ENCODE measurements around the gene IFNK.

The IFNK gene

DNA sequence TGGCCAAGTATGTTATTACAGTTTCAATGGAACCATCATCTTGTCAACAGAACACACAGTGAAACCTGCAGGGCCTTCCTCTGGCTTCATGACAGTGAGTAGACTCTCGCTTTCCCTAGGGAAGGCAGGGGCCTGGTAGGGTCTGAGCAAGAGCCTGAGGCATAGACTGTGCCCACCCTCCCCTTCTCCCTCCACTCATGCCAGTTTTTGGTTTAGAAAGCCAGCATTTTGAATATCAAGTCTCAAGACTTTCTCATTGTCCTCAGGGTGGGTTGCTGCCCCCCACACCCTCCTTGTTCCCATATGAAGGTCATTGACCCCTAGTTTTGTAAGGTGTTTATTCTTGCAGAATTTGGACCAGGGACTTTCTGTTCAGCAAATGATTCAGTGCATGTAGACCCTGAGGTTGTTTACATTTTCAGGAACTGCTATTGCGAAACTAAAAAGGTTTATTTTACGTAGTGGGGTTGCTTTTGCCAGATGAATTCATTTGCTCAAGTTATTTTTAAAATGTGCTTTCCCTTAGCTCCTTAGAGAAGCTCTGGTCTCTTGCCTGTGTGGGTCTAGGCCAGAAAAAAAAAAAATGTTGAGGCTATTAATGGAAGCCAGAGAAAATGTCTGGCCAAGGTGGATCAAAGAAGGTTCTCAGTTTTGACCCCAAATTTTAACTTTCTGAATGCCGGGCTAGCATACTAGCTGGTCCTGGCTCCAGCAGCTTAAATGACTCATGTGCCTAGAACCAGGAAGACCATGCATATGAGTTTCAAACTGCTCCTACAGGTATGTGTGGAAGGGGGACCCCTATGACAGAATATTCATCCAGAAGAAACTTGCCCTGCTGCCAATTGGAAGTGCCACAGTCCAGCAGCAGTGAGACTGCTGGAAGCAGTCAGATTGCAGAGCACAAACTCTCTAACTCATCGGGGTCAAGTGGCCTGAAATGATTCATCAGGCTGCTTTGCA lies 15.7 kb downstream of the IFNK start:
- DNase-seq: no peak

DNA sequence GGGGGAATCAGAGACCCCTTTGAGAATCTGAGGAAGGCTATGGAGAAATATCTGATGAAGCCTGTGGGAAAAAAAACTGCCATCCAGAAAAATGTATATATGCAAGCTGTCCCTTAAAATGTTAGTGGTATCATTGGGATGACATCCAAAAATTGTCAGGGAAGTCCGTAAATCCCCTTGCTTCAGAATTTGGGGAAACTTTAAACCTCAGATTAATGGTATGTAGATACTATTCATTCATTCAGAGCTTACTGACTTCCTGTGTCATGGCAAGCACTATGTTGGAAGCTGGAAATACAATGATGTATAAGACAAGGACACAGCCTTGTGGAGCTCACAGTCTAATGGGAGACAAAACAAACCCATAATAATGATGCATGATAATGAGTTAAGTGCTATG lies 16.4 kb downstream of the IFNK start:
- DNase-seq: no peak

DNA sequence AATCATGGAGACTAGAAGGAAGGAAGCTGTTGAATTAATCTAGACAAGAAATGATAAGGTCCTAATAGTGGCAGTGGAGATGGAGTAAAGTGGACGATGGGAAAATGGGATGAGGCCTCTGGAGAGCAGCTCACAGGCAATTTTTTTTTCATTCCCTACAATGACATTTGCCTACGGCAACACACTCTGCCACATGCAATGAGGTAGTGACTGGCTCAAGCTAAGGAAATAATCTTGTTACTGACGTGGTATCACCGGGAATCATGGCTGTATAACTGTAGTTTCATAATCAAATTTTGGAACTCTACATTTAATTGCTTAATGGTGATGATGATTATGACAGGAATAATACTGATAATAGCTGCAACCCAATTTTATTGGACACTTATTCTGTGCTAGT lies 17.6 kb downstream of the IFNK start:
- DNase-seq: no peak

DNA sequence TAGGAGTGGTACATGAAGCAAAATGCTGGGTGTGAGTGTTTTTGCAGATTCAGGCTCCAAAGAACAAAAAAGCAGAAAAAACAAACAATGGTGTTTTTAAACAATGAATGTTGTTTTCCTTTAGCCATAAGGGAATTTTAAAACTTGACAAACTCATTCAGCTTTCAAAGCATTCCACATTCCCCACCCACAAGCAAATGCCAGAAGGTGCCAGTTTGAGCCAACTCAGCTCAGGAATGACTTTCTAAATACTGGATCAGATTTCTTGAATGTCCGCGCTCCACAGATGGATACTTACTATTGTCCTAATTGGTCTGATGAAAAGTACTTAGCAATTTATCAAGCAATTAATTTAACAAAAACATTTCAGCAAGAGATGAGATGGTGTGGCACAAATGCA lies 18.4 kb downstream of the IFNK start:
- no peak for DNase-seq

DNA sequence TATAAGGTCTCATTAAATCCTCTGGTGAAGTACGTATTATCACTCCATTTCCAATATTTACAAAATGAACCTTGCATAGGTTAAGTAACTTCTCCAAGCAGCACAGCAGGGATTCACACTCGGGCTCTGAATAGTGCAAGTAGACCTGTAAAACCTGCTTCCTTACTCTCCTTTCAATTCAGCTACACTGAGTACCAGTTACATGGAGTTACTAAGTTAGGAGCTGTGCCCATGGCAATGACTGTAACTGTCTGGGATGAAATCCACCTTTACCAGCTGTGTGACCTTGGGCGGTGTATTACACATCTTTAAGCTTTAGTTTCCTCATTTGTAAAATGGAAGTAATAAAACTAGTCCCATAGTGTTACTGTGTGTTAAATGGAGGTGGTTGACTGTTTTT lies 21.4 kb downstream of the IFNK start:
- DNase-seq: no peak

DNA sequence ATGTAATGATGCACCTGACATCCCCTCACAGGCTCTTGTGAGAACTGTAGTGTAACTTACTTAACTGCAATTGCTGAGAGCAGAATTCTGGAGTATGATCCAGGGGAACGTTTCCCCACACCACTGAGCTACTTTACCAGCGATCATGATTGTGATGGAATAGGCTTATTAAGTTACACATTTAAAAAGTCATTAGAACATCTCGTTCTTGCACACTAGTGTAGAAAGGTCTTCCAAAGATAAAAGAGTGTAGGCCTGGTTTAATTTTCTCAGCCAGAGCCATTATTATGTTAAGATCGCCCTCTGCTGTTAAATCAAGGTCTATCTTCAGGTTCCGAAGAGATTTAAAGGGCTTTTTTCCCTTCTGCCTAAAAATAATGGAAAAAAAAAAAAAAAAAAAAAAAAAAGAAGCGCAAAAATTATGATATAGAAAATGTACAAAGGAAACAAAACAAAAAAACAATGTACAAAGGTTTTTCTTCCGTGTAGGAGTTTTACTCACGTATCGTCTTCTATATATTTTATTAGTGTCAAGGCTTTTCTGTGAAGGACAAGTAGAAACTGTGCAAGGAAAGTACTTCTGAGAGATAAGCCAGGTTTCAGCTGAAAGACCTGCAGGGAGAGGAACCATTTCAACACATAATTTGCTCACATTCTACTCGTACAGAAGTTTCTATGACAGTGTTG lies 24.1 kb downstream of the IFNK start:
- peak; percentile 31 for DNase-seq

DNA sequence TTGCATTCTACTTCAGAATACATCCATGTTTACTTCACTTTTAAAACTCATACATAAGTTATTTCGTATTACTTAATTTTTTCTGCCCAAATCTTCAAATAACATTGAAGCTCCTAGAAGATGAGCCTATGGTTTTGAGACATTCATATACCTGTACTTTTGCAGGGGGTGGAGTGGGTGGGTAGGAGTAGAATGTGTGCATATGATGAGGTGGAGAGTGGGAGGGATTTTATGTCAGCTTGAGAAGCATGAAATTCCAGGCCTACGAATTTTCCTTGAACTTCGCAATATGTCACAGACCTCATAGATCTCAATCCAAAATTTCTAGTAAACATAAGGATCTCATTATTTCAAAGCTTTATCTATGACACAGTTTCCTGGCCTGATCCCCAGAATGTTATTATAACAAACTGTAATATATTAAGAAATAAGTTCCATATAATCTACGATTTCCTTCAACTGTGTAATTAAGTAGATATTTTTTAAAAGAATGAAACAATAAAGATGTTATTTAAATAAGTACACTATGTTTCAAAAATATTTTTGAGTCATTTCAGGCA lies 25.2 kb downstream of the IFNK start:
- no peak for DNase-seq

DNA sequence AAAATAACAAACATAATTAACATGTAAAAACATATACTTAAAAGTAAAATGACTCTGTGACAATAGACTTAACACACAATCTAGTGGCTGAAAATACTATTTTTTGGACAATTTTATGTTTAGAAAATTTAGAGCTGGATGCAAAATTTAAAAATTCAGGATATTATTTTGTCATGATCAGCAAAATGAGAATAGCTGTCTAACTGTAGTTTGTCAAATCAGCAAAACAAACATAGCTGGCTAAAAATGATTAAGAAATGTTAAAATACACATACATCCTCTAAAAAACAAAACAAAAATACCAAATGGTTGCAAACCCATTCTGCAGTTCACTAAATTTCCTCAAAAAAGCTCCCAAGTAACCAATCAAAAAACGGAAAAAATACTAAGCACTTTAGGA lies 30.6 kb downstream of the IFNK start:
- no peak for DNase-seq

DNA sequence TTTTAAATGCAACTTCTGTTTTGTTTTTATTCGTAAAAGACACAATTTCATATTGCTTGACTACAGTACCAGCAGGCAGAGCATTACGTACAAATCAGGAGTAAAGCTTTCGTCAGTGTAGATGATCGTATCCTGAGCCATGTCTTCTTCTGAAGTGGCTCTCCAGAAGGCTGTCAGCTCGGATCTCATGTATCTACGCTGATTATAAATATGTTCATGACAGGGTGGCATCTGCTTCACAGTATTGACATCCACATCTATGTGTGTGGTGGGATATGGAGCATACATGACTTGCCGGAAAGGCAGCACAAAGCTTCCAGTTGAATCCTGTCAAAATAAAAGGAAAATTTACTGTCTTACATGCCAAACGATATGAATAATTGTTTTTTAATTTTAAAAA lies 32.4 kb downstream of the IFNK start:
- DNase-seq: no peak

DNA sequence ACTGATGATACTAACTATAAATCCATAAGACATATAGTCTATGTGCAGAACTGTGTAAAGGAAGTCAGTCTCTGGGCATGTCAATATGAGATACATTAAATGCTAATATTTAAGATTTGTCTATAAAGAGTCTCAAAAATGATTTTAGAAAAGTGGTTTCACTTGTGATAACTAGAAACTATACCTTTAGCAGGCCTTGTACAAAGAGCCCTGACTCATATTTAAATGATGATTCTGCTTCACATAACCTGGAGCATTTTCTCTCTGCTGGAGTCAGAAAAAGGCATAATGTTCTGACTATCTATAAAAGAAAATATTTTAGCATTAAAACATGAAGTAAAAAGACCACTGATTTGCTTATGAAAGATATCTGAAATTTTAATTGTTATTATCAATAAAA lies 34.2 kb downstream of the IFNK start:
- DNase-seq: no peak

DNA sequence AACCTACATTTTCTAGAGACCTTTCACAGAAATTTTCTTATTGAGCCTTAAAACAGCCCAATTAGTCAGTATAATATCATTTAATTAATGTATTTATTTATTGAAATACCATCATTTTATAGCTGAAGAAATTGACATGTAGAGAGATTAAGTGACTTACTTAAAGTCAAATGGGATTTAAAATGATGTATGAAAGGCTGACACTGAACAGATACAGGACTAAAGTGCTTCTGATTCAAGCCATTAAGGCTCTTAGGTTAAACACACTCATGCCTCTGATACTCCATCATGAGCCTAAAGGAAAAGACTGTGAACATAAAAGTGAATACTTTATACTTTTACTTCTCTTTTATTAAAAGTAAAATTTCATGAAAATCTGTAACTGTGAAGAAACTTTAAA lies 36.4 kb downstream of the IFNK start:
- no peak for DNase-seq

DNA sequence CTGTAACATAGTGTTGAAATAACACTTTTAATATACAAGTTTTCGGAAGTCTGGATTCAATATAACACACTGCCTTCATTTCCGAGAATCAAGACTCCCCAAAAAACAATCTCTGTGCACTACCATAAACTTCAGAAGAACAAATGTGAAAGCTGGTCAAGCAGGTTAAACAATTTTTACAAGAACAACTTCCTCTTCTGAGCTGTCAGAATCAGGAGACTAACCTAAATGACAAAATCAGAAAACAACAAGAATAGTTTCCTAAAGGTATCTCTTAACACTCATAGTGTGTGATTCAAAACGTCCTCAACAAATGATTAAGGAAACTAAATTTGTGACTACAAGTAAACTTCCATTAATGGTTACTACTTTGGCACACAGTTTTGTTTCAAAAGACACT lies 37.6 kb downstream of the IFNK start:
- DNase-seq: no peak

DNA sequence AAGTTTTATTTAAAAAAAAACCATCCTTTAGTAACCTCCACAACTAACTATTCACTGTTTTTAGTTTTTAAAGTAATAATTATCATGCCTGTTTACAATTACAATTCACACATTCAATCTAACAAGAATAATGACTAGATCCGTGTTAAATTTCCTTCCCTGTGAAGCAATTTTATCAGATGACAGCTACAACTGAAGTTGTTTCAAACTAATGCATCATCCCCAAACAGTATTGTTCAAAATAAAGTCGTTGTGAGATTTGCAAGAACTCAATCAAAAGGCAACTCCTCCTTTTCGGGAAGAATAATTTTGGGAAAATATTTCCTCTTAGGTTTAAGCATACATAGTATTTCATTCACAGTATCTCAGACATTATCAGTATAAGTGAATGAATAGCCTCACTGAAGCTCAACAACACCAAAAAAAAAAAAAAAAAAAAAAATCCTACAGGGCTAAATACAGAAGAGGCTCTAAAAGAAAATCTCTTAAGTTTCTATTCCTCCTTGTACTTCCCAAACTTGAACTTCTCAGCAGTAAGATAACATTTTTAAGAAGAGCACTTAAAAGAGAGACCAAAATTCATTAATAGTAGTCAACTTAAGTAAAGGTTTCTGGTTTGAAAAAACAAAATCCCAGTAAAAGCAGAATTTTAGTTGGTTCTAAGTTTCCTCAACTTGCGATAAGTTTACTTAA lies 39.8 kb downstream of the IFNK start:
- DNase-seq: no peak

DNA sequence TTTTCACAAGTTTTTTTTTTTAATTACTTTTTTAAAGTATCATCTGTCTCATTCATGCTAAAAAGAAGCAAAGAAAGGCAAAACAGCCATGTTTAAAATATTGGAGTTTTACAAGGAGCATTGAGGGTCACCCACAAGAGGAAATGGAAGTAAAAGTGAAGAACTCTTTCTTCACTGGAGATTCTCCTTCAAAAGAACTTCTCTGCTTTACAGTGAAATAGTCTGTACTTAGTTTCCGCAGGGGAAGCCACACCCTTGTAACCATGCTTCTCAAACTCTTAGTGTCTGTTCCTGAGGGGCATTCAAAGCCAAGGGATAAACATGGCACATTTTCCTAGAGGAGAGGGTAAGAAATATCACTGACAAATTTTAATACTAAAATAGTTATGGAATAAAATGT lies 40.6 kb downstream of the IFNK start:
- DNase-seq: no peak

DNA sequence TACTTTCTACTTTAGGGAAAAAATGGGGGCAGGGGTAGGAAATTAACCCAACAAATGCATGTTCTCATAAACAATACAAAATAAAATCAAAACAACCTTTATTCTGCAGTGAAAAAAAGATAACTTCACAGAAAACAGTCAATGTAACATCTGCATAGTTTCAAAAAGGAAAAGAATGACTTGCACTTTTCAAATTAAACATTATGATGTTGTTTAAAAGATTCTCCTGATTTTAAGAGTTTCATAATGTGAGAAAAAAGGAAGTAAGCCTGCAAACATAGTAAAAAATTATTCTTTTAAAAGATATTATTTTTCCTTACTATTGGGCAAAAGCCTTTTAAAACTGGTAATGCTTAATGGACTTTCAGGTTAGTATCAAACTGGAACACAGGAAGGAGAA lies 41.6 kb downstream of the IFNK start:
- no peak for DNase-seq

DNA sequence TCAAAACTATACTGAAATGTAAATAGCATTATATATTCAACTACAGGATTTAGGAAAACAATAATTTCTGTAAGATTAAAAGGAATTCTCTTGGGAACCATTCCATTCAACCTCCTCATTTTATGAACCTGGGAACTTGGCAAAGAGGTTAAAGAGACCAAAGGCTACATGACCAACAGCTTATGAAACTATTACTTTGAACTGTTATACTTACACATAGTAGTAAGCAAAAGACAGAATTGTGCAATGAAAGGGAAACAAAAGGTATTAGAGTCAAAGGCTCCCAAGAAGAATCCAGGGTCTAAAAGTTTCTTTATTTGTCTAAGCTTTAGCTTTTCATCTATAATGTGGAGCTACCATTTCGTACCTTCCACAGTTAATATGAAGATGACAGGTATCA lies 42.0 kb downstream of the IFNK start:
- no peak for DNase-seq

DNA sequence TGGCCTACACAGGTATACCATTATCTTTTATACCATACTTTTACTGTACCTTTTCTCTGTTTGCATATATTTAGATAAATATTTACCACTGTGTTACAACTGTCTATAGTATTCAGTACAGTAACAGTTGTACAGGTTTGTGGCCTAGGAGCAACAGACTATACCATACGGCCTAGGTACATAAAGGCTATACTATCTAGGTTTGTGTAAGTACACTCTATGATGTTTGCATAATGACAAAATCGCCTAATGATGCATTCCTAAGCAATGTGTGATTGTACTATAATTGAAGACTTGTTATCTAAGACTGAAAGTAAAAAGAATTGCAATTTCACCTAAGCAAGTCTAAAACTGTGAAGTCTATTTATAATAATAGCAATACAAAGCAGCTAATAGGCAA lies 45.3 kb downstream of the IFNK start:
- DNase-seq: no peak

DNA sequence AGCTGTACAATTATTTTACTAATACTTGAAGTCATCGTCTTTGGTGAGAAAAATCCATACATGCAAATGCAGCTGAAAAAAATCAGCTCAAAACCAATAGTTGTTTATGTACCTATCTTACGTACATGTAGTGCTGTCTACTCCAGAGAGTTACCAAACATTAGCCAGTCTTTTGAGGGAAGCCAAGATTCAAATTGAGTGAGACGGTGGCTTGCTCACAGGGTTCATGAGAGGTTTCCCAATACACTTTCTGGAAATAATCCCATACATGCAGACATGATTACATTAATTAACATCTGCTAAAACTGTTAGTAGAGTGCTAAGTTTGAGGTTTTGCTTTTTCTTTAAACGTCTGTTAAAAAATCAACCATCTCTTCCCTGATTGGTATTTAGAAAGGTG lies 46.9 kb downstream of the IFNK start:
- no peak for DNase-seq

DNA sequence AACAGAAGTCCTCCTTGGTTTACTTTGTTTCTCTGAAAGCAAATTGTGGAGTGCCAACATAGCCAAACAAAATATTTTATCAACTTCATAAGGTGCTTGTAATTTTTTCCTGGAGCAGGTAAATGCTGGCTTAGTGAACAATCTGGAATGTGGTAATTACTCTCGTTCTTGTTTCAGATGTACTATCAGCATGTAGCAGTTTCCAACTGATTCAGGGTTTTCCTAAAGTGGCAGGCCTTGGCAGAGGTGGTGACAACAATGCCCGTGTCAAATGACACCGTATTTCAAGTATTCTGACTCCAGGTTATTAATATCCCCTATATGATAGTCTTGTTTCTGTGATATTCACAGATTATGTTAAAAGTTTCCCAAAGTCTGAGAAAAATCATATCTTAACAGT lies 48.0 kb downstream of the IFNK start:
- DNase-seq: no peak

DNA sequence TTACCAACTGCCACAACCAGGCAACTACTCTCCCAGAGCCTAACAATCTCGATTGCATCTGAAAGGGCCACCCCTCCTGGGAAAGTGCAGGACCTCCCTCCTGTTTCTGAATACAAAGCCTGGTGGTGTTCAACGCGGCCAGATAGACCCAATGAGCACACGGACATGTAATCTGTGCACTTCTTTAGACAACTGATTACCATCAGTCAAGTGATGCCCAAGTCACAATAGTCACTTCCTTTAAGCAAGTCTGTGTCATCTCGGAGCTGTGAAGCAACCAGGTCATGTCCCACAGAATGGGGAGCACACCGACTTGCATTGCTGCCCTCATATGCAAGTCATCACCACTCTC lies 48.5 kb downstream of the IFNK start:
- no peak for DNase-seq

DNA sequence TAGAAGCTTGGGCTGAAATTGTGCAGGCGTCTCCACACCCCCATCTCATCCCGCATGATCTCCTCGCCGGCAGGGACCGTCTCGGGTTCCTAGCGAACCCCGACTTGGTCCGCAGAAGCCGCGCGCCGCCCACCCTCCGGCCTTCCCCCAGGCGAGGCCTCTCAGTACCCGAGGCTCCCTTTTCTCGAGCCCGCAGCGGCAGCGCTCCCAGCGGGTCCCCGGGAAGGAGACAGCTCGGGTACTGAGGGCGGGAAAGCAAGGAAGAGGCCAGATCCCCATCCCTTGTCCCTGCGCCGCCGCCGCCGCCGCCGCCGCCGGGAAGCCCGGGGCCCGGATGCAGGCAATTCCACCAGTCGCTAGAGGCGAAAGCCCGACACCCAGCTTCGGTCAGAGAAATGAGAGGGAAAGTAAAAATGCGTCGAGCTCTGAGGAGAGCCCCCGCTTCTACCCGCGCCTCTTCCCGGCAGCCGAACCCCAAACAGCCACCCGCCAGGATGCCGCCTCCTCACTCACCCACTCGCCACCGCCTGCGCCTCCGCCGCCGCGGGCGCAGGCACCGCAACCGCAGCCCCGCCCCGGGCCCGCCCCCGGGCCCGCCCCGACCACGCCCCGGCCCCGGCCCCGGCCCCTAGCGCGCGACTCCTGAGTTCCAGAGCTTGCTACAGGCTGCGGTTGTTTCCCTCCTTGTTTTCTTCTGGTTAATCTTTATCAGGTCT lies 49.0 kb downstream of the IFNK start, which contains the start of gene C9orf72:
C9orf72 (minus strand) TSS at position 564 of the 716 bp plus-strand sequence. CDS start 6,361 bp downstream, outside the sequence.
- peak; percentile 82 for DNase-seq

Data from NCI-H1436 (cell line).